Activated T-cell treated with anti-CD3 and anti-CD28 coated beads, Interleukin-2, amount 50 U/mL, for 4 hours (primary cell): ENCODE results near the gene EIF3L. TPM values are rescaled to one million over a fixed set of nuclear protein-coding genes. Genes with fewer than 3 reads are reported as not detected.

ENCODE experiments used
- ATAC-seq, 2 donors: fragments of 200-7000 bp; cut with Tn5 transposase; one replicate each; pipeline ENCODE4 v1.10.0; 2021
- DNase-seq: peaks from one replicate; pipeline ENCODE4 v3.0.0-alpha.2; 2020
- H3K27me3 Mint-ChIP-seq: one replicate; pipeline ENCODE4 v1.8.0; 2021; ENCODE audit warnings: low read depth, mixed read lengths
- H3K36me3 Mint-ChIP-seq: one replicate; pipeline ENCODE4 v1.8.0; 2022; ENCODE audit warnings: mixed read lengths; ENCODE audit not compliant: insufficient read depth
- H3K4me1 Mint-ChIP-seq: one replicate; pipeline ENCODE4 v1.8.0; 2021; ENCODE audit warnings: low read depth, mixed read lengths
- H3K4me3 Mint-ChIP-seq: one replicate; pipeline ENCODE4 v1.8.0; 2021; ENCODE audit warnings: mild to moderate bottlenecking, moderate library complexity, mixed read lengths
- H3K9me3 Mint-ChIP-seq: one replicate; pipeline ENCODE4 v1.8.0; 2021; ENCODE audit warnings: mixed read lengths
- total RNA-seq, 3 donors: library from RNA; stranded (reverse); gene quantifications; one replicate each; pipeline ENCODE4 v1.2.1, GENCODE V29; 2021

Gene EIF3L
- total RNA-seq, 3 donors from 2014 or later: 448 to 518 (median 461) TPM

DNA sequence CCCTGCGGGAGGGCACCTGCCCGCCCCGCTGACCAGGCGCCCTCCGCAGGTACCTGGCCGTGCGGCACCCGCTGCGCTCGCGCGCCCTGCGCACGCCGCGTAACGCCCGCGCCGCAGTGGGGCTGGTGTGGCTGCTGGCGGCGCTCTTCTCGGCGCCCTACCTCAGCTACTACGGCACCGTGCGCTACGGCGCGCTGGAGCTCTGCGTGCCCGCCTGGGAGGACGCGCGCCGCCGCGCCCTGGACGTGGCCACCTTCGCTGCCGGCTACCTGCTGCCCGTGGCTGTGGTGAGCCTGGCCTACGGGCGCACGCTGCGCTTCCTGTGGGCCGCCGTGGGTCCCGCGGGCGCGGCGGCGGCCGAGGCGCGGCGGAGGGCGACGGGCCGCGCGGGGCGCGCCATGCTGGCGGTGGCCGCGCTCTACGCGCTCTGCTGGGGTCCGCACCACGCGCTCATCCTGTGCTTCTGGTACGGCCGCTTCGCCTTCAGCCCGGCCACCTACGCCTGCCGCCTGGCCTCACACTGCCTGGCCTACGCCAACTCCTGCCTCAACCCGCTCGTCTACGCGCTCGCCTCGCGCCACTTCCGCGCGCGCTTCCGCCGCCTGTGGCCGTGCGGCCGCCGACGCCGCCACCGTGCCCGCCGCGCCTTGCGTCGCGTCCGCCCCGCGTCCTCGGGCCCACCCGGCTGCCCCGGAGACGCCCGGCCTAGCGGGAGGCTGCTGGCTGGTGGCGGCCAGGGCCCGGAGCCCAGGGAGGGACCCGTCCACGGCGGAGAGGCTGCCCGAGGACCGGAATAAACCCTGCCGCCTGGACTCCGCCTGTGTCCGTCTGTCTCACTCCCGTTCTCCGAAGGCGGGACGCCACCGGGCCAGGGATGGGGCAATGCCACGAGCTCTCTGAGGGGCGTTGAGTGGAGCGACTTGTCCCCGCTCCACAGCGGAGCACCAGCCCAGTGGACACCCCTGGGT lies 24.3 kb upstream of the EIF3L start:
- H3K9me3 Mint-ChIP-seq: no peaks in the 10 kb centered on the region
- peaks cover 2% of the 10 kb centered on the region for H3K4me1 Mint-ChIP-seq
- peak overlapping the region; percentile 60 for H3K4me3 Mint-ChIP-seq
- peaks cover 28% of the 10 kb centered on the region for H3K27me3 Mint-ChIP-seq
- no peak for DNase-seq
- peak; percentile 68 to 70 for ATAC-seq
- no peaks in the 10 kb centered on the region for H3K36me3 Mint-ChIP-seq

DNA sequence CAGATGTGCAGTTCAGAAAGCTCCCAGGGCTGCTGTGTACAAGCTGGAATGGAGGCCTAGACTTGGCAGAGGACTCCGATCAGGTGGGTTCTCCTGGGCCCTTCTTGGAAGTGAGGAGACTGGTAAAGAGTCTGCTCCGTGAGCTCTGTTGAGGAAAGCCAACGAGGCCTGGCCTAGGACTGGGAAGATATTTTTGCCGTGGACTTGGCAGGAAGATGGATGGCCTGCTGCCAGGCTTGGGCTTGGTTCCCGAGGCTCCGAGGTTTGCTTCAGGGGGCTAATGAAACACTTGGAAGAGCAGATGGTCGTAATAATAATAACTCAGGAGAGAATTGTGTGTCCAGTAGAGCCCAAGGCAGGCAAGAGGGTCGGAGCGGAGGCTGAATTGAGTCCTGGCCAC lies 22.2 kb upstream of the EIF3L start:
- DNase-seq (no peak), ATAC-seq (no peak)
- peaks cover 4% of the 10 kb centered on the region for H3K36me3 Mint-ChIP-seq
- H3K4me1 Mint-ChIP-seq: peaks cover 2% of the 10 kb centered on the region
- H3K9me3 Mint-ChIP-seq: no peaks in the 10 kb centered on the region
- peaks cover 17% of the 10 kb centered on the region for H3K27me3 Mint-ChIP-seq
- H3K4me3 Mint-ChIP-seq: no peak overlapping the region

DNA sequence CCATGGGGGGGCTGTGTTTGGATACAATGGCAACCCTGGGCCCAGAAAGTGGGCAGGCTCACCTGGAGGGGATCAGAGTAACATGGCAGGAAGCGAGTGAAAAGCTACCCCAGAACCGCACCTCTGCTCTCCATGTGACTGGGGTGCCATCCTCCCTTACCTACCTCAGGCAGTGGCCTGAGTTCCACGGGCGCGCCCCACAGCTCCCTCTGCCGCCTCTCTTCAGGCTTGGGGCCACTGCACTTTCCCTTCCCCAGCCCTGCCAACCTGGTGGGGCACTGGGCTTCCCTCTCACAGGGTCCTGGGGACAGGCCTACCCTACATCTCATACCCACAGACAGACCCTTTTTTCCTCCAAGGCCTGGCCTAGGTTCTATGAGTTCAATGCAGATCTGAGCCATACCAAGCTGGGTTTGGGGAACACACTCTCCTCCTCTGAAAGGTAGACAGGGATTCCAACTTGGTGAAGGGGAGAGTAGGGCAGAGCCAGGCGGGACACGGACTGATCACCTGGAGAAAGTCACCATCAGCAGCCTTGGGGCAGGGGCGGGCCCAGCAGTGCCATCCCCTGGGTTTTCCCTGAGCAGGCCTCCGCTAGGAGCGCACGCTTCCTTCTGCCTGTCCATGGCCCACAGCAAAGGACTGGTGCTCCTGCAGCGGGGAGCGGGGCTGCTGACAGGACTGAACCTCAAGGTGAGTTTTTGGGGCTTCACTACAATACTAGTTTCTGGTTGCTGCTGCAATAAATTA lies 19.0 kb upstream of the EIF3L start:
- ATAC-seq: no peak
- no peaks in the 10 kb centered on the region for H3K4me1 Mint-ChIP-seq
- no peaks in the 10 kb centered on the region for H3K9me3 Mint-ChIP-seq
- H3K27me3 Mint-ChIP-seq: peaks cover 2% of the 10 kb centered on the region
- H3K36me3 Mint-ChIP-seq: peaks cover 14% of the 10 kb centered on the region
- no peak for DNase-seq
- no peak overlapping the region for H3K4me3 Mint-ChIP-seq

DNA sequence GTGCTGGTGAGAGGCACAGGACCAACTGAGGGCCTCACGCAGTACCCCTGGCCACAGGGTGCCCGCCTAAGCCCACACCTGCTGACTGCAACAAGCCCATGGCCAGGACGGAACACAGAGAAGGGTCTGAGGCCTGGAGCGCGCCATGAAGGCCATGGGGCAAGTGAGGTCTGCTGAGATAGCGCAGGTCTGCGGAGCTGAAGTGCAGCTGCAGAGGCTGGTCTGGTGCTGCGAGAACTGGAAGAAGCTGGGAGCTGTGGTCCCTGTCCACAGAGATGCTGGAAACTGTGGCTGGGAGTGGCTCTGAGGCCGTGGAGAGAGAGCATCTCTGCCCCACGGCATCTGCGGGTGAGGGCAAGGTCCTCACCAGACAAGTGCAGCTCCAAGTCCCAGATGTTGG lies 17.7 kb upstream of the EIF3L start:
- Mint-ChIP-seq H3K27me3 (no peaks in the 10 kb centered on the region), H3K36me3 (peaks cover 14% of the 10 kb centered on the region)

DNA sequence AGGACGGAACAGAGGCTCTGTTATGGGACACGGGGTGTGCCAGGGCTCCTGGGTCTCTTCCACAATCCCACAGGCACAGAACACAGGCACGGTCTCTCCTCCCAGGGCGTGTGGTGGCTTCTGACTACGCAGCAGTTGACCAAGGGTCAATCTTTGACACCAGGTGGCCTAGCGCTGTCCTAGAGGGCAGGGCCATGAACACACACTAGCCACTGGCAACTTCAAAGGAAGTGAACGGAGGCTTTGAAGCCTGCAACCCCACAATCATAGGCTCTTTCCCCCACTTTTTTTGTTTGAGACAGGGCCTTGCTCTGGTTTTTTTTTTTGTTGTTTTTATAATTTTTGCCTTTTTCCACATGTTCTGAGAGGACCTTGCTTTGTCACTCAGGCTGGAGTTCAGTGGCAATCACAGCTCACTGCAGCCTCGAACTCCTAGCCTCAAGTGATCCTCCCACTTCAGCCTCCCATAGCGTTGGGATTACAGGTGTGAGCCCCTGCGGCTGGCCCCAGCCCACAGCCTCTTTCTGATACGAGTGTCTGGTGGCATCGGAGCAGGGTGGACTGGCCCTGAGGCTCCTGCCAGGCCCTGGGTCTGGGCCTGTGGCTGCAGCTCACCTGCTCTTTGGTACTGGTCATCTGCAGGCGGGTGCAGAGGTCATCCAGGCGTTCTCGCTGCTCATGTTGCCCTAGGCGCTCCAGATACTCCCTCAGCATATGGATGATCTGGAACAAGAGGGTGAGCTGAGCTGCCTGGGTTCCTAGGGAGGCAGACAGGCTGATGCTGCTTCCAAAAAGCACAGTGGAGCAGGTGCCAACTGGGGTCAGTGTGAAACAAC lies 17.0 kb upstream of the EIF3L start:
- DNase-seq (no peak), ATAC-seq (no peak)
- Mint-ChIP-seq H3K9me3 (no peaks in the 10 kb centered on the region), H3K36me3 (peaks cover 14% of the 10 kb centered on the region), H3K27me3 (no peaks in the 10 kb centered on the region), H3K4me1 (no peaks in the 10 kb centered on the region), H3K4me3 (no peak overlapping the region)

More for the DNA sequence above, 17.7 kb upstream of the EIF3L start:
- no peak overlapping the region for H3K4me3 Mint-ChIP-seq
- ATAC-seq (no peak), DNase-seq (no peak)
- no peaks in the 10 kb centered on the region for H3K9me3 Mint-ChIP-seq
- no peaks in the 10 kb centered on the region for H3K4me1 Mint-ChIP-seq

DNA sequence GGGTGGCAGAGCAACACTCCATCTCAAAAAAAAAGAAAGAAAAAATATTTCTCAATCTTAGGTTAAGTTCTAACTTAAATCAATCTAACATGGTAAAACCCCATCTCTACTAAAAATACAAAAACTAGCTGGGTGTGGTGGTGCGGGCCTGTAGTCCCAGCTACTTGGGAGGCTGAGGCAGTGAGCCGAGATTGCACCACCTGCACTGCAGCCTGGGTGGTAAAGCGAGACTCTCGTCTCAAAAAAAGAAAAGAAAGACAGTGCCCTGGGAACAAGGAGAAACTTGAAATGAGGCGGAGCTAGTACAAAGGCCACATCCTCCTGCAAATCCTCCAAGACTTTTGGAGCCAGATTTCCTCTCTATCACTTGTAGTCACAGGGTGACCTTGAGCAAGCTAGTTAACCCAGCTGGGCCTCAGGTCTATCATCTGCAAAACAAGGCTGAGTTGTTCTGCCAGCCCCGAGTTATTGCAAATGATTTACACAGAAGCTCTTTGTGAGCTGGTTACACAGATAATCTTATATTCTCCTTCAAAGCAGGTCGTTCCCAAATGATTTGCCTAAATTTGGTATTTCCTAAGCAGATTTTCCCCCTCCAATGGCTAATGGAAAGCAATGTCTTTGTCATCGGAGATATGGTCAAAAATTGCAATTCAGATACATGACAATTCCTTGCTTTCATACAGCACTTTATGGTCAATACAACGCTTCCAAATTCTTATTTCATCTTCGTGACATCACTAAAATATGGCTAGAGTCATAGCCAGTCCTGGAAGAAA lies 7.0 kb upstream of the EIF3L start:
- H3K36me3 Mint-ChIP-seq: peaks cover 6% of the 10 kb centered on the region
- H3K4me3 Mint-ChIP-seq: peak overlapping the region; percentile 68
- H3K4me1 Mint-ChIP-seq: peaks cover 14% of the 10 kb centered on the region
- no peak for DNase-seq
- H3K27me3 Mint-ChIP-seq: no peaks in the 10 kb centered on the region
- ATAC-seq: no peak
- H3K9me3 Mint-ChIP-seq: no peaks in the 10 kb centered on the region

DNA sequence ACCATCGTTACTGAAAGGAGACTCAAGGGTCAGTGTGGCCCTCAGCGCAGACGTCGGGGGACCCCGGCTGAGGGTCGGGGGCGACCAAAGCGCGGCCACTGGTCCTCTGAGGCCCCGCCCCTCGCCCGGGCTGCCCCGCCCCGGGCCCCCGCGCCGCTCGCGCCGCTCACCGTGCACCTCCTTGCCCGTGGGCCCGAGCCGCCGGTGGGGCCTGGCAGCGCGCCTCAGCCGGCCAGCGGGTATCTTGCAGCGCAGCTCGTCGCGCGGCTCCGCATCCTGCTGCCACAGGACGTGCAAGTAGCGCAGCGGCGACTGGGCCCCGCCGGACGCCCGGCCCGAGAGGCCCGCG lies 5.5 kb upstream of the EIF3L start:
- Mint-ChIP-seq H3K9me3 (no peaks in the 10 kb centered on the region), H3K36me3 (peaks cover 5% of the 10 kb centered on the region), H3K27me3 (no peaks in the 10 kb centered on the region), H3K4me3 (peak overlapping the region; percentile 85), H3K4me1 (peaks cover 23% of the 10 kb centered on the region)
- DNase-seq: peak; percentile 17
- ATAC-seq: peak; percentile 59 to 65

DNA sequence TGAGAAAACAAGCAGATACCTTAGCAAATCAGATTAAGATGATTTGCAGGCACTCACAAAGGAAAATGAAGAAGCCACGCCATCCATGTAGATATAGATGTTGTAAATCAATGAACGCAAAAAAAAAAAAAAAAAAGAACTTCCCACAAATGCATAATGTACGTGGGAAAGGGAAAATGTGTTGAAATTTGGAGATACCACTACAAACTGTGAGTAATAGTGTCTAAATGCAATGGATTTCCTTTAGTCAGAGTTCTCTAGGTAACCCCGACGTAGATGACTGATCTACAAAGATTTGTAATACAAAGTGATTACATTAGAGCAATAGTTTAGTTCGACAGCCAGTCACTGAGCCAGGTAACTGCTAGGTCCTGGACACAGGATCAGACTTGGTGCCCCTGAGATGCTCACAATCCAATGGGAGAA lies 4.3 kb upstream of the EIF3L start:
- Mint-ChIP-seq H3K36me3 (peaks cover 5% of the 10 kb centered on the region), H3K27me3 (no peaks in the 10 kb centered on the region), H3K9me3 (no peaks in the 10 kb centered on the region), H3K4me1 (peaks cover 32% of the 10 kb centered on the region), H3K4me3 (peak overlapping the region; percentile 84)
- DNase-seq: no peak
- ATAC-seq: no peak

DNA sequence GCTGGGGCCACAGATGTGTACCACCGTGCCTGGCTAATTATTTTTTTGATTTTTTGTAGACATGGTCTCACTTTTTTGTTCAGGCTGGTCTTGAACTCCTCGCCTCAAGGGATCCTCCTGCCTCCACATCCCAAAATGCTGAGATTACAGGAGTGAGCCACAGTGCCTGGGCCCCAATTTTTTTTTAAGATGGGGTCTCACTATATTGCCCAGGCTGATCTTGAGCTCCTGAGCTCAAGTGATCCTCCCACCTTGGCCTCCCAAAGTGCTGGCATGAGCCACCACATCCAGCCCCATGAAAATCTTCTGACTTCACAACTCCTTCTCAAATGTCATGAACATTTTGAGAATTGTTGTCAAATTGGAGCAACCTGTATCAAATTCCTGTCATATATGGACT lies 2.8 kb upstream of the EIF3L start:
- H3K9me3 Mint-ChIP-seq: no peaks in the 10 kb centered on the region
- H3K4me1 Mint-ChIP-seq: peaks cover 43% of the 10 kb centered on the region
- DNase-seq (no peak), ATAC-seq (no peak)
- no peak overlapping the region for H3K4me3 Mint-ChIP-seq
- H3K36me3 Mint-ChIP-seq: peaks cover 14% of the 10 kb centered on the region
- no peaks in the 10 kb centered on the region for H3K27me3 Mint-ChIP-seq

DNA sequence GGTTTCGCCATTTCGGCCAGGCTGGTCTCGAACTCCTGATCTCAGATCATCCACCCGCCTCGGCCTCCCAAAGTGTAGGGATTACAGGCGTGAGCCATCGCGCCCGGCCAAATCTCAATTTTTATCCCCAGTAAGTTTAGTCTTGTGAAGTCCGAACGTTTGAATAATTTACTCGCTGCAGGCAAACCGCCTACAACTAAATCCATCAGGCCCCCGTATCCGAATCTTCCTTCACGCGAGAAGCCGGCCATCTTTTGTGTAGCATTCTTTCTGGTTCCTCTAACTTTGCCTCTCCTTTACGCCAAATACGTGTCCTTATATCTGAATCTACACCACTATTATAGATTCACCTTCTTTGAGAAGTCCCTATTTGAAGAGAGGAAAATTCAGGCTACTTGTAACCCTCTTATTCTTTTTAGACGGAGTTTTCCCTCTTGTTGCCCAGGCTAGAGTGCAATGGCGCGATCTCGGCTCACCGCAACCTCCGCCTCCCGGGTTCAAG lies 581 bp upstream of the EIF3L start:
- Mint-ChIP-seq H3K9me3 (no peaks in the 10 kb centered on the region), H3K4me3 (peak overlapping the region; percentile 94), H3K4me1 (peaks cover 42% of the 10 kb centered on the region), H3K36me3 (peaks cover 23% of the 10 kb centered on the region), H3K27me3 (no peaks in the 10 kb centered on the region)
- DNase-seq (no peak), ATAC-seq (no peak)

DNA sequence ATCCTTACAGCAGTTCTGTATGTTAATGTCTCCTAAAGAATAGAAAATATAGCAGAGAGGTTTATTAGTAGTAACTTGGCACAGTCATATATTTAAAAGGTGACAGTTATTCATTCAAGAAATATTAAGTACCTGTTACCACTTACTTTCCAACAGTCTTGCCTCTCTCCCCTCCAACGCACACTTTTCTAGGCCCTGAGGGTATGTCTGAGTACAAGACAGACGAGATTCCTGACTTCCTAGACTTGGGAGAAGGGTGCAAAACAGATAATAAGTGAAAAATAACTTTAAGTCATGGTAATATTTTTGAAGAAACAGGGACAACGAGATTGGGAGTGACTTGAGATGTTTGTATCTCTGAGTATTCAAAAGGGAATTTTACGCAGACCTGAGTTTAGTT lies 1.6 kb downstream of the EIF3L start:
- H3K27me3 Mint-ChIP-seq: no peaks in the 10 kb centered on the region
- H3K36me3 Mint-ChIP-seq: peaks cover 42% of the 10 kb centered on the region
- peak overlapping the region; percentile 94 for H3K4me3 Mint-ChIP-seq
- DNase-seq (no peak), ATAC-seq (no peak)
- H3K4me1 Mint-ChIP-seq: peaks cover 57% of the 10 kb centered on the region
- H3K9me3 Mint-ChIP-seq: no peaks in the 10 kb centered on the region

DNA sequence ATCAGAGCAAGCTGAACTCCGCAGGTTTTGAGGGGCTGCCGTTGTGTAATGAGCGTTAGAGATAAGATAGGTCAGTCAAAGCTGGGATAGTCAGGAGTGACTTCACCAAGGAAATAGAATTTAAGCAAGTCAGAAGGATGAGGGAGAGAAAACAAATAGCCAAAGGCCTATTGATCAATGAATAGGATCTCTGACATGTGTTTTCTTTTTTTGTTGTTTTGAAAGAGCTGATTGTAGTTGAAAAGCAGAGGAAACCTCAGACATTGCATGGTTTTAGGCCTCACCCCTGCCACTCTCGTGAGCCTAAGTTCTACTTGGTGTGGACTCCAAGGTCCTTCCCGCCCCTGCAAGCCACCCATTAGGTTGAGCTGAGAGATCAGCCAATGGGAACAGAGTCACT lies 3.2 kb downstream of the EIF3L start:
- Mint-ChIP-seq H3K4me3 (no peak overlapping the region), H3K27me3 (no peaks in the 10 kb centered on the region), H3K36me3 (peaks cover 44% of the 10 kb centered on the region), H3K4me1 (peaks cover 55% of the 10 kb centered on the region), H3K9me3 (no peaks in the 10 kb centered on the region)
- DNase-seq (no peak), ATAC-seq (no peak)

DNA sequence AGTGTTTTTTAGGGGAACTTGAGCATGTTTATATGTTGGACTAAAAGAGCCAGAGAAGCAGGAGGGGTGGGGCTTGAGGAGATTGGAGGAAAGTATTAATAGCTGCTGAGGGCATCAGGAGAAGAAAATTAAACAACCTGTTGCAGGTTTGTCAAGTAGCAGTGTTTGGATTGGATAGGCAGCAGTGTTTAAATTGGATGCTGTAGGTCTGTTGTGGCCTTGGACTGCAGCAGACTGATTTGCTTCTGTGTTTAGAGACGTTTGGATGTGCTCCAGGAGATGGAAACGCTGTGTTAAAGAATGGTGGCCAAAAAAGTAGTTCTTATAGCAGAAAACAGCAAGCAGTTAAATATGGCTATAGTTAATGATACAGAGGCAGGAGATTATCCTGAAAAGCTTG lies 5.7 kb downstream of the EIF3L start:
- no peak overlapping the region for H3K4me3 Mint-ChIP-seq
- H3K27me3 Mint-ChIP-seq: no peaks in the 10 kb centered on the region
- DNase-seq (no peak), ATAC-seq (no peak)
- H3K9me3 Mint-ChIP-seq: no peaks in the 10 kb centered on the region
- H3K4me1 Mint-ChIP-seq: peaks cover 41% of the 10 kb centered on the region
- peaks cover 51% of the 10 kb centered on the region for H3K36me3 Mint-ChIP-seq
